ENCODE results near the gene STAC3.
"Not testable (repeated sequence)": the region's sequence is repeated elsewhere in the genome, so short reads cannot be mapped to it uniquely, and the experiment has no call there.

STAC3 gene

DNA sequence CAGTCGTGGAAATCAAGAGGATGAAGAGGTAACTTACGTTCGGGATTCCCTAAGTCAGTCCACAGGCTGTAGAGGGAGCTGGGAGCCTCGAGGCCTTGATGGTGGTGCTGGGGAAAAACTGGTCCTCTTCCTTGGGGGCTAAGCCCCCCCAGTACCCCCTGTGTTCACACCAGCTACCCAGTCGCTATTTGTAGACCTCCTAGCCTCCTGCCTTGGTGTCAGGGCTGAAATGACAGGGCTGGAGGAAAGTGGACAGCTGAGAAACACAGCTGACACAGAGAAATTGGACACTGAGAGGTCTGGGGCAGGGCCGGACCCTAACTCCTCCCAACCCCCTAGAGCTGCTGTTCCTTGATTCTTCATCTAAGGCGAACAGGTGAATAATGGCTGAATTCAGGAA, at the start of gene STAC3:
Gene STAC3 (minus strand): TSS at position 232 of the 400 bp plus-strand sequence. CDS start 1,551 bp downstream, outside the sequence.
- DNase-seq (ENCODE audit: low read depth in 3 of 3) = no peak

GRCh38 chr12:57299514-57300016, 48.6 kb upstream of the STAC3 start:
- DNase-seq (ENCODE audit: low read depth in 3 of 3) = no peak

- no peak for DNase-seq (ENCODE audit: low read depth in 3 of 3)
Observed at GRCh38 chr12:57296291-57296690, 45.3 kb upstream of the STAC3 start.

DNA sequence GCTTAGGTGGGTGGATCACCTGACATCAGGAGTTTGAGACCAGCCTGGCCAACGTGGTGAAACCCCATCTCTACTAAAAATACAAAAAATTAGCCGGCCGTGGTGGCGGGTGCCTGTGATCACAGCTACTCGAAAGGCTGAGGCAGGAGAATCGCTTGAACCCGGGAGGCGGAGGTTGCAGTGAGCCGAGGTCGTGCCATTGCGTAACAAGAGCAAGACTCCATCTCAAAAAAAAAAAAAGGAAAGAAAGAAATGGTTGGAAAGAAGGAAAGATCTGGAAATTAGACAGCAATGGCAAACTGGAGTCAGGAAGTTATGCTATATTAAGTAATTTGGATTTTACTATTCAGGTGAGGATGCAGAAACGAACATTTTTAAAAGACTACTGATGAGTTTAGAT, 31.1 kb upstream of the STAC3 start:
- DNase-seq (ENCODE audit: low read depth in 3 of 3) = not testable (repeated sequence)

GRCh38 chr12:57280211-57281062, 29.4 kb upstream of the STAC3 start:
- peak; percentile 56 to 72 (median 71) for DNase-seq (ENCODE audit: low read depth in 3 of 3)

GRCh38 chr12:57278465-57279381, 27.7 kb upstream of the STAC3 start:
- DNase-seq (ENCODE audit: low read depth in 3 of 3) = no peak

- no peak for DNase-seq (ENCODE audit: low read depth in 3 of 3)
Observed at GRCh38 chr12:57276935-57277563, 26.1 kb upstream of the STAC3 start.

DNA sequence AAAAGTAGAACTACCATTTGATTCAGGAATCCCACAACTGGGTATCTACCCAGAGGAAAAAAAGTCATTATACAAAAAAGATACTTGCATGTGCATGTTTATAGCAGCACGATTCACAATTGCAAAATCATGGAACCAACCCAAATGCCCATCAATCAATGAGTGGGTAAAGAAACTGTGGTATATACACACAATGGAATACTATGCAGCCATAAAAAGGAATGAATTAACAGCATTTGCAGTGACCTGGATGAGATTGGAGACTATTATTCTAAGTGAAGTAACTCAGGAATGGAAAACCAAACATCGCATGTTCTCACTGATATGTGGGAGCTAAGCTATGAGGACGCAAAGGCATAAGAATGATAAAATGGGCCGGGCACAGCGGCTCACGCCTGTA, 25.2 kb upstream of the STAC3 start:
- DNase-seq (ENCODE audit: low read depth in 3 of 3) = not testable (repeated sequence)

DNA sequence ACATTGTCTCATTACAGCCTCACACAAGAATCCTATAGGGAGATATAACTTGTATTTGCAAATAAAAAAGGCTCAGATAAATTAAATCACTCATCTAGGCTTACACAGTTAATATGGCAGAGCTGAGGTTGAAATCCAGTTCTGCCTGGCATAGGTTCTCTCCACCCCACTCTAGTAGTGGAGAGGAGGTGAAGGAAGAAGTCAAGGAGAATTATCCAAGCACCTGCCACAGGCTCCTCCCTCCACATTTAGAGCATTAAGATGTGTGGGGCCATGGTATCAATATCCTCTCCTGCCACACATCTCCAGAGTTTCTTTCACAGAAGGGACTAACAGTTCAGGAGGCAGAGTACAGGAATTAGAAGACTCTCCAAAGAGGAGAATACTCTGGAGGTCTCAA, 22.5 kb upstream of the STAC3 start:
- no peak for DNase-seq (ENCODE audit: low read depth in 3 of 3)

DNA sequence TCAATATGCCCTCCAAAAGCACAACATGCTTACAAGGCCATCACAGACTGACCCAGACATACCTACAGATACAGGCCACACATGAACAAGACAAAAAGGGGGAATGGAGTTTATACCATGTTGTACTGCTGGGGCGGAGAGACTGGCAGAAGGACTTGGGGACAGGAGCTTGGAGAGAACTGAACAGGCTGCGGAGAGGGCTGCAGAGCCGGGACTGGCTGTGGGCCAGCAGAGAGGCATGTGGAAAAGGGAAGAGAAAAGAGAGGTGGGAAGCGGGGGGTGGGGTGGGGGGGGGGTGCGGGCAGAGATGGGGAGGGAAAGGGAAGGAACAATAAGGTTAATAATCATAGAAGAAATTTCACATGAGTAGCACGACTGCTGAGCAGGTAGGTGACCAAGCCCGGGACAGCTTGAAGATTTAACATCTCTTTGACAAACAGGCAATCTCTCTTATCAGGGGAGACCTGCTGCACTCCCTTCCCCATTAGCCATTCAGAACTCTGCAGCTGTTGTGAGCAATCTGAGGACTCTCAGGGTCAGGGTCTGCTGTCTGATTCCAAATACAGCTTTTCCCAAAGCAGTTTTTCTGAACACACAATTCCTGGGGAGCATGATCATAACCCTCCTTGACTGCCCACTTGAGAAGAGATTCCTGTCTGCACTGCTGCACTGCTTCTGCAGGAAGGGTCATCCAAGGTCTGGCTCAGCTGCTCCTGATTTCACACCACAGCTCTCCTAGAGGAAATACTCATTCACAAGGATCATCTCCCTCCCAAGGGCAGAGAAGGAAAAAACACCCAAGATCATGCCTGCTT, 21.6 kb upstream of the STAC3 start:
- no peak for DNase-seq (ENCODE audit: low read depth in 3 of 3)

- no peak for DNase-seq (ENCODE audit: low read depth in 3 of 3)
Observed at GRCh38 chr12:57270966-57271470, 20.0 kb upstream of the STAC3 start.

DNA sequence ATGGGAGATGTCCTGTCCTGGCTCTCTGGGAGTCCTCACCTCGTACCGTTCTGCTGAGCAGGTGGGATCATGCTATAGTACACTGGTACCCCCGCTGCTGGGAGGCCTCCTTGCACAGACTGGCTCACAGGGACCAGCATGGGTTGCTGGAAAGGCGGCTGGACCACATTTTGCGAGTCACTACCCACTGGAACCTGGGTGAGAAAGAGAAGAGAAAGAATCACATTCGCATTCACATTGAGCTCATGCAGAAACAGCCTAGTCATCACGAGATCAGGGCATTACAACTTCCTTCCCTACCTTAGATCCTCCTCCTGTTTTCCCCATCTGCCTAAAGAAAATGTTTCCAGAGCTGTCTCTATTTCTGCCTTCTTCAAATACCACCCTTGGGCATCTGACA, 17.3 kb upstream of the STAC3 start:
- peak in 1 of 3 experiments; percentile 32 for DNase-seq (ENCODE audit: low read depth in 3 of 3)

DNA sequence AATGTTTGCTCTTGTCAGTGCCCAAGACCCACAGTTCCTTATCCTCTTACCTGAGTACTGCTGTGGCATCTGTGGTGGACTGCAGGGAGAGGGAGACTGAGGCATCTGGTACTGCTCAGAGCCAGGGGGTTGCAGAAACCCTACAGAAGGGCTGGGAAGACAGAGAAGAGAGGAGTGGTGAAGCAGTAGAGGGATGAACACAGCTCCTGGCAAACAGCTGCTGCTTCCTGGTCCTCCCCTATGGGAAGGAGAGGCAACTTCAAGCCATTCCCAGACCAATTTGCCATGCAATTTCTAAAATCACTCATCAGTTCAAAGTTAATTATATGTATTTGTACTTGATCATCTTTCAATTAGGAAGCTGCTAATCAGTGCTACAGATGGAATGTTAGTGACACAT, 15.7 kb upstream of the STAC3 start:
- DNase-seq (ENCODE audit: low read depth in 3 of 3) = no peak

DNA sequence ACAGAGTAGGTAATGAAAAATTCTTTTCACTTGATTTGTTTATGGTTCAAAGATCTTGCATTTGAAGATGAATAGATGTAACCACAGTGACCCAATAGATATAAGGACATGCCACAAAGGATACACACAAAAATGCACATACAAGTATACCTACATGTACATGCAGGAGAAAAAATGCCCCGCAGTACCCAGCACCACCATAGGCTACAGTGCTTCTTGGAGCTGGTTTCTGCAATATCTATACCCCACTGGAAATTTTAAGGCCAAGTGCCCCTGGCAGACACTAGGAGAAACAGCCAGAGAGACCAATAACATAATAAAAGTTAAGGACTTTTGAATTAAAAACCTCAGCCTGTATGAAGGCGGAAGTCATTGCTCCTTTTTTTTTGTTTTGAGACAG, 12.1 kb upstream of the STAC3 start:
- no peak for DNase-seq (ENCODE audit: low read depth in 3 of 3)

- no peak for DNase-seq (ENCODE audit: low read depth in 3 of 3)
Observed at GRCh38 chr12:57262126-57262822, 11.3 kb upstream of the STAC3 start.

DNA sequence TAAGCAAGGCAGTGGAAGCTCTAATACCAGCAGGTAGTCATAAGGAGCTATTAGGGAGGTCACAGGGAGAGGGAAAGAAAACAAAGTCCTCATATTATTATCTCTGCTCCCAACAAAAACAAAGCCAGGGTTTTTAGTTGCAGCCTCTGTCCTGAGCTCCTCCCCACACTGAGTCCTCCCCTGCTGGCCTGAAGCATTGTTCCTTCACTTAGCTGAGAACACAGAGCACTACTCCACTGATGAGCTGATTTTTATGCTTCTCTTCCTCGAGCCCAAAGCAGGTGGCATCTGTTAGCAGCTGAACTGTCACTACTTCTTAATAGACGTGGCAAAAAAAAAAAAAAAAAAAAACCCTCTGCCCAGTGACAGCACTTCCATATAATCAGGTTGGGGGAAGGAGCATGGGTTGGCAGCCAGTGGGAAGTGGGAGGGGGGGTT, 10.5 kb upstream of the STAC3 start:
- no peak for DNase-seq (ENCODE audit: low read depth in 3 of 3)

DNA sequence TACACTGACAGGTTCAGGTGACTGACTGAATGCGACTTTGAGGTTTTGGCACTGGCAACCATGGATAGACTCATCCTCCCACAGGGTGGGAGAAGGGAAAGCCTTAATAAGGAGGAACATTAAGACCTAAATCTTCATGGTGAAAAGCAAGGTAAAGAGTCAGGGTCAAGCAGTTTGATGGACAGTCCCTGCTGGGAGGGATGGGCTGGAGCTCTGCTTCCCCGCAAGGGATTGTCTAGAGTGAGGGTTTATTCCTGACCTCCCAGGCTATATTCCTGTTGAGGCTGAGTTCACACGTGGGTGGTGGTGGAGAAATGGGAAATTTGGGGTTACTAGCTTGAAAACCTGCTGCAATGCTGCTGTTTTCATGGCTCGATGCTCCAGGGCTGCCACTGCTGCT, 9.4 kb upstream of the STAC3 start:
- DNase-seq (ENCODE audit: low read depth in 3 of 3) = no peak

DNA sequence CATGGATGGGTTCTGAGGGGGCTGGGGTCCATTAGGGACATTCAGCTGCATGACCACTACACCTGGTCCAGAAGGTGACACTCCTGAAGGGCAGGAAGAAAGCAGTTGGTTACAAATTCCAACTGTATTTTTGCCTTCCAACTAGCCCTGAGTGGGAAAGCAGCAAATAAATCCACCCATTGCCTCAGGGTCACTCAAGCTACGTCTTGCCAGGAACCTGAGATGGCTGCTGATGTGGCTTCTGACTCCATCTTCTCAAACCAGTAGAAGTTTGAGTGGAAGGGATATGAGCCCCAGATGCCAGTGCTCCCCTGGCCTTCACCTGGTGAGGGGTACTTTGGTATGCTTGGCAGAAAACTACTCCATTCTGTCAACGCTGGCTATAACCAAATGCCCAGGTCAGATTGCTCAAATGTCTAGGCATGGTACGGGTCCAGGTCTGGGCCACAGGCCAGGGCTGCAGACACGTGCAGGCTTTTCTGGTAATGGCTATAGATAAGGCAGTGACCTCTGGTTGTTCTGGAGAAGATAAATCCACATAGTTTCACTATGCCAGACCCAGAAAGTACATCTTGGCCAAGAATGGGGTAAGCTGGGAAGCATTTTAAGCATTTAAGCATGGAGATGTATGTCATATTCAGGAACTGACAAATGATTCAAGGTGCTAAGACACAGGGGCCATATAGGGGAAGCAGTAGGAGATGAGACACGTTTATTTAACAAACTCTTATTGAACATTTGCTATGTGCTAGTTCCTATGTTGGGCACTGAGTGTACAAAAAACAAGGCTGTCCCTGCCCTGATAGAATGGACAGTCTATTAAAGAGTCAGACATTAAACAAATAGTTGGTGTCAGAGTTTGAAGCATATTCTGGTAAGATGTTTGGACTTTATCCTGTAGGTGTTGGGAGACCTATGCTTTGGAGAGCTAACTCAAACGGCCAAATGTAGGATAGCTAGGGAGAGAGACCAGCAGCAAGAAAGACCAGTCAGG, 8.3 kb upstream of the STAC3 start:
- no peak for DNase-seq (ENCODE audit: low read depth in 3 of 3)

- no peak for DNase-seq (ENCODE audit: low read depth in 3 of 3)
Observed at GRCh38 chr12:57255916-57256315, 4.9 kb upstream of the STAC3 start.

All from stimulated activated CD4-positive, alpha-beta T cell treated with anti-CD3 and anti-CD28 coated beads, TNF-alpha, amount 100 ng/mL, for 24 hours (primary cell).